GM19328 (cell line): ENCODE measurements around the gene DLGAP4.

Experiments
- ATAC-seq: cut with Tn5 transposase; IDR thresholded peaks from one replicate; pipeline ENCODE4 v1.9.1; 2021; ENCODE audit warnings: mild to moderate bottlenecking, moderate library complexity; ENCODE audit not compliant: unreplicated experiment

Gene DLGAP4

GRCh38 chr20:36399969-36400545 lies 93.9 kb downstream of the DLGAP4 start:
- ATAC-seq: no peak

GRCh38 chr20:36400909-36401735 lies 95.0 kb downstream of the DLGAP4 start:
- ATAC-seq: no peak

GRCh38 chr20:36402708-36403107 lies 96.6 kb downstream of the DLGAP4 start:
- no peak for ATAC-seq

GRCh38 chr20:36404435-36404978 lies 98.4 kb downstream of the DLGAP4 start:
- ATAC-seq: no peak

- no peak for ATAC-seq
Observed at GRCh38 chr20:36405255-36405654, 99.1 kb downstream of the DLGAP4 start.

- no peak for ATAC-seq
Observed at GRCh38 chr20:36407199-36407733, 101.1 kb downstream of the DLGAP4 start.

GRCh38 chr20:36408219-36408618 lies 102.1 kb downstream of the DLGAP4 start:
- ATAC-seq: no peak

- ATAC-seq: no peak
Observed at GRCh38 chr20:36411861-36412454, 105.8 kb downstream of the DLGAP4 start.

- ATAC-seq: no peak
Observed at GRCh38 chr20:36415475-36416002, 109.4 kb downstream of the DLGAP4 start.

- no peak for ATAC-seq
Observed at GRCh38 chr20:36418711-36419110, 112.6 kb downstream of the DLGAP4 start.

- no peak for ATAC-seq
Observed at GRCh38 chr20:36421641-36422040, 115.5 kb downstream of the DLGAP4 start.

GRCh38 chr20:36424314-36424713 lies 118.2 kb downstream of the DLGAP4 start:
- ATAC-seq: no peak

- ATAC-seq: no peak
Observed at GRCh38 chr20:36425166-36425565, 119.0 kb downstream of the DLGAP4 start.

- no peak for ATAC-seq
Observed at GRCh38 chr20:36431604-36432003, 125.5 kb downstream of the DLGAP4 start.

GRCh38 chr20:36432096-36432495 lies 126.0 kb downstream of the DLGAP4 start:
- no peak for ATAC-seq

- ATAC-seq: no peak
Observed at GRCh38 chr20:36434383-36434782, 128.2 kb downstream of the DLGAP4 start.

- no peak for ATAC-seq
Observed at GRCh38 chr20:36435124-36435523, 129.0 kb downstream of the DLGAP4 start.

- ATAC-seq: no peak
Observed at GRCh38 chr20:36435592-36436541, 129.7 kb downstream of the DLGAP4 start.

- ATAC-seq: no peak
Observed at GRCh38 chr20:36439040-36439730, 133.0 kb downstream of the DLGAP4 start.

- no peak for ATAC-seq
Observed at GRCh38 chr20:36439731-36440072, 133.6 kb downstream of the DLGAP4 start.
